ENCODE results near the gene ABAT. TPM values are rescaled to one million over a fixed set of nuclear protein-coding genes. Genes with fewer than 3 reads are reported as not detected.

ABAT gene
- total RNA-seq, 1 experiment from 2014 or later: 7.3 TPM

- Histone ChIP-seq H3K14ac (ENCODE audit: insufficient read depth, low read length) (no peak overlapping the region), H2BK15ac (ENCODE audit: low read depth, low read length) (no peak overlapping the region), H3K4me2 (ENCODE audit: insufficient read depth, insufficient read length, low read length) (no peak overlapping the region), H3K56ac (ENCODE audit: insufficient read length, low read depth, low read length) (no peak overlapping the region), H3K4ac (ENCODE audit: low read depth, low read length) (no peak overlapping the region), H4K91ac (ENCODE audit: insufficient read length, low read depth, low read length) (no peak overlapping the region), H4K20me1 (ENCODE audit: control insufficient read depth, insufficient read depth, insufficient read length) (no peaks in the 10 kb centered on the region), H3K9me3 (ENCODE audit: control insufficient read depth, low read depth, low read length) (no peaks in the 10 kb centered on the region), H3K27ac (ENCODE audit: insufficient read length, low read depth, low read length) (no peak overlapping the region), H3K23ac (ENCODE audit: insufficient read length, low read depth, low read length) (no peak overlapping the region), H2BK12ac (ENCODE audit: insufficient read length, low read depth, low read length) (no peak overlapping the region), H4K5ac (ENCODE audit: insufficient read length, low read depth, low read length) (no peak overlapping the region), H3K9ac (ENCODE audit: extremely low read depth, insufficient read length, low read length) (no peak overlapping the region), H3K23me2 (ENCODE audit: insufficient read length, low read depth, low read length, poor library complexity, severe bottlenecking) (no peaks in the 10 kb centered on the region), H3K79me1 (ENCODE audit: insufficient read depth, low read depth, low read length, poor library complexity, severe bottlenecking) (no peaks in the 10 kb centered on the region), H2BK120ac (ENCODE audit: low read depth, low read length, poor library complexity, severe bottlenecking) (no peak overlapping the region), H2BK5ac (ENCODE audit: insufficient read length, low read length) (no peak overlapping the region), H3T11ph (ENCODE audit: low read length) (no peak overlapping the region), H3K27me3 (ENCODE audit: insufficient read depth, low read length) (no peaks in the 10 kb centered on the region), H3K79me2 (ENCODE audit: insufficient read depth, low read length) (no peaks in the 10 kb centered on the region), H4K8ac (replicated peaks; ENCODE audit: insufficient read length, low read depth, low read length) (no peak overlapping the region), H2AFZ (ENCODE audit: low read length) (no peak overlapping the region), H3K18ac (ENCODE audit: insufficient read length, low read depth, low read length) (no peak overlapping the region), H3K4me1 (ENCODE audit: insufficient read depth, low read length) (no peaks in the 10 kb centered on the region), H2BK20ac (ENCODE audit: low read depth, low read length, poor library complexity, severe bottlenecking) (no peak overlapping the region), H2AK5ac (ENCODE audit: insufficient read length, low read length) (no peak overlapping the region)
- peaks cover 4 to 5% (median 4%) of the 10 kb centered on the region in 3 experiments for H3K36me3 Mint-ChIP-seq (ENCODE audit: insufficient read depth in 1 of 3, low read depth in 3 of 3)
- H3K27ac Mint-ChIP-seq: no peak overlapping the region
- no peak for TF ChIP-seq CTCF (conservative IDR thresholded peaks at IDR 0.05)
- DNase-seq: no peak
- H3K9me3 Mint-ChIP-seq: no peaks in the 10 kb centered on the region
- WGBS (ENCODE audit: extremely low coverage, insufficient read length, low lambda C conversion rate): no CpG with 5 or more reads among the region's 3 CpGs
- H3K4me1 Mint-ChIP-seq: peaks cover 0 to 5% of the 10 kb centered on the region in 2 experiments; a peak in 1 of 4 replicates
- H3K4me3 Mint-ChIP-seq: no peak overlapping the region
- no peaks in the 10 kb centered on the region; the same call in 1 of the 2 replicates for H3K27me3 Mint-ChIP-seq (ENCODE audit: low read depth)
Observed at GRCh38 chr16:8773537-8773936, 99.1 kb downstream of the ABAT start.
